HEK293 (cell line): ENCODE results near the gene OPCML.

Experiments used
- CTCF ChIA-PET: fragments of 350-600 bp; formaldehyde crosslinking; extraction: SDS; loops from one replicate; lab custom pipeline; 2021; ENCODE audit warnings: antibody characterized with exemption; lab: Yijun Ruan, JAX
- POLR2A ChIA-PET: fragments of 300-600 bp; formaldehyde crosslinking; extraction: SDS; loops from one replicate; lab custom pipeline; 2020; ENCODE audit warnings: antibody characterized with exemption, inconsistent platforms; lab: Yijun Ruan, JAX
- H3K27ac ChIP-seq: fragments of 200-500 bp; sonication (Bioruptor generic); 2 replicates; pipeline ENCODE4 v1.5.1; 2014; ENCODE audit warnings: low read depth, low read length, control low read depth, inconsistent platforms; ENCODE audit errors: extremely low read depth
- H3K36me3 ChIP-seq, 2 experiments: fragments of 200-500 bp in 1 of 2; sonication (Bioruptor generic) in 1 of 2; 1 replicate in 1 of 2; 2 replicates in 1 of 2; pipeline ENCODE4 v1.5.1; 2014 to 2017; ENCODE audit warnings: inconsistent platforms in 2 of 2, low read length in 2 of 2; ENCODE audit not compliant: control insufficient read depth in 2 of 2, insufficient read depth in 1 of 2
- H3K4me1 ChIP-seq: fragments of 200-500 bp; sonication (Bioruptor generic); 2 replicates; pipeline ENCODE4 v1.5.1; 2014; ENCODE audit warnings: mild to moderate bottlenecking, low read length, inconsistent platforms; ENCODE audit not compliant: control insufficient read depth, insufficient read depth
- H3K4me3 ChIP-seq: 2 replicates; pipeline ENCODE4 v1.5.1; 2011; ENCODE audit warnings: low read depth, mild to moderate bottlenecking, control low read depth, low read length, moderate library complexity
- H3K9me3 ChIP-seq: fragments of 200-500 bp; sonication (Bioruptor generic); 2 replicates; pipeline ENCODE4 v1.5.1; 2014; ENCODE audit warnings: low read depth, low read length, inconsistent platforms; ENCODE audit not compliant: control insufficient read depth, insufficient read depth
- ELK4 ChIP-seq: IDR thresholded peaks from 2 replicates; pipeline ENCODE4 v1.6.1; 2011; ENCODE audit warnings: mild to moderate bottlenecking, low read depth, low read length, borderline replicate concordance
- KLF1 ChIP-seq: fragments of 450-650 bp; formaldehyde crosslinking; IDR thresholded peaks from 2 replicates; pipeline ENCODE4 v1.5.1; 2016; ENCODE audit warnings: missing biosample characterization, missing genetic modification characterization
- KLF10 ChIP-seq: fragments of 450-650 bp; IDR thresholded peaks from 2 replicates; pipeline ENCODE4 v1.5.1; 2018; ENCODE audit warnings: missing biosample characterization, mild to moderate bottlenecking, missing genetic modification characterization
- RBAK ChIP-seq: fragments of 450-650 bp; formaldehyde crosslinking; IDR thresholded peaks from 2 replicates; pipeline ENCODE4 v1.5.1; 2016; ENCODE audit warnings: missing biosample characterization, missing genetic modification characterization
- ZNF132 ChIP-seq: fragments of 450-650 bp; formaldehyde crosslinking; IDR thresholded peaks from 2 replicates; pipeline ENCODE4 v1.5.1; 2017; ENCODE audit warnings: missing biosample characterization, missing genetic modification characterization, borderline replicate concordance
- ZNF324 ChIP-seq: fragments of 450-650 bp; formaldehyde crosslinking; IDR thresholded peaks from 2 replicates; pipeline ENCODE4 v1.5.1; 2016; ENCODE audit warnings: missing biosample characterization, missing genetic modification characterization
- ZNF513 ChIP-seq: fragments of 450-650 bp; IDR thresholded peaks from 2 replicates; pipeline ENCODE4 v1.5.1; 2018; ENCODE audit warnings: missing biosample characterization, missing genetic modification characterization
- ZNF623 ChIP-seq: fragments of 450-650 bp; formaldehyde crosslinking; IDR thresholded peaks from 2 replicates; pipeline ENCODE4 v1.5.1; 2016; ENCODE audit warnings: missing biosample characterization, missing genetic modification characterization
- ZNF658 ChIP-seq: fragments of 450-650 bp; formaldehyde crosslinking; IDR thresholded peaks from 2 replicates; pipeline ENCODE4; 2016; ENCODE audit warnings: missing biosample characterization, missing genetic modification characterization
- ZNF768 ChIP-seq: fragments of 450-650 bp; formaldehyde crosslinking; IDR thresholded peaks from 2 replicates; pipeline ENCODE4 v1.5.1; 2018; ENCODE audit warnings: missing biosample characterization, mild to moderate bottlenecking, missing genetic modification characterization
- TF ChIP-seq, protein P1 (sequence below): fragments of 450-650 bp; formaldehyde crosslinking; conservative IDR thresholded peaks from 2 replicates; pipeline ENCODE4 v1.5.1; 2016; ENCODE audit warnings: low read depth, missing biosample characterization, missing genetic modification characterization
- TF ChIP-seq, protein P2 (sequence below): fragments of 450-650 bp; formaldehyde crosslinking; IDR thresholded peaks from 2 replicates; pipeline ENCODE4 v1.5.1; 2016; ENCODE audit warnings: missing biosample characterization, missing genetic modification characterization
- TF ChIP-seq, protein P3 (sequence below): fragments of 450-650 bp; formaldehyde crosslinking; IDR thresholded peaks from 2 replicates; pipeline ENCODE4 v1.5.1; 2016; ENCODE audit warnings: missing biosample characterization, missing genetic modification characterization, low read depth

The OPCML gene

DNA sequence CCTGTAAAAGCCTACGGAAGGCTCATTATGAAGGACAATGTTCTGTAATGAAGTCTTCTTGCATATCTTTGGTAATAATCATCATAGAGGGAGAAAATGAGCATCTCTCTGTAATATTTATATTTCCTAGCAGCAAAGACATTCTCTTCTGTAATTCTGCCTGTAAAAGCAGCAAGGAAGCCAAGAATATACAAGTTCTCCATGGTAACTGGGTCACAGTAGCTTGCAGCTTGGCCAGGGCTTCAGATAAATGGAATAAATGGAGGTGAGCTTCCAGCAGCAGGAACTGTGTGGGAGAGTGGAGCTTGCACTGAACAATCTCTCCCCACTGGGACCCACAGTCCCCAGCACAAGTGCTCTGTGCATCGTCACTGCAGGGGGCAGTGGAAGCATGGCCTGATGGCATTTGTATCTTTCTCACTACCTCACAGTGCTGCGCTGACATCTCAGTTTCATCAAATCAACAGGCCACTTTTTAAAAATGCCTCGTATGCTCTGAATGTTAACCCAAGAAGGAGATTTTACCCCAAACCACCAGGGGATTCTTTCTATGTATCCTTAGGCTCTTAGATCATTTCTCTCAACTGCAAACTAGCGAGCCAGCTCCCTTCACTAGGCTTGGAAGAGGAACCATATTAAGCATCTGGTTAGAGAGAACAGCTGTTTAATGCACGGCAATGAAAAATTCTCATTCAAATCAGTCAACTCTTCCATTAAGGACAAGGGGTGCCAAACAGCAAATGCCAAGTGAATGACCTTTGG is 1059.7 kb downstream of the OPCML start (continued):
- TF ChIP-seq, protein P1, sequence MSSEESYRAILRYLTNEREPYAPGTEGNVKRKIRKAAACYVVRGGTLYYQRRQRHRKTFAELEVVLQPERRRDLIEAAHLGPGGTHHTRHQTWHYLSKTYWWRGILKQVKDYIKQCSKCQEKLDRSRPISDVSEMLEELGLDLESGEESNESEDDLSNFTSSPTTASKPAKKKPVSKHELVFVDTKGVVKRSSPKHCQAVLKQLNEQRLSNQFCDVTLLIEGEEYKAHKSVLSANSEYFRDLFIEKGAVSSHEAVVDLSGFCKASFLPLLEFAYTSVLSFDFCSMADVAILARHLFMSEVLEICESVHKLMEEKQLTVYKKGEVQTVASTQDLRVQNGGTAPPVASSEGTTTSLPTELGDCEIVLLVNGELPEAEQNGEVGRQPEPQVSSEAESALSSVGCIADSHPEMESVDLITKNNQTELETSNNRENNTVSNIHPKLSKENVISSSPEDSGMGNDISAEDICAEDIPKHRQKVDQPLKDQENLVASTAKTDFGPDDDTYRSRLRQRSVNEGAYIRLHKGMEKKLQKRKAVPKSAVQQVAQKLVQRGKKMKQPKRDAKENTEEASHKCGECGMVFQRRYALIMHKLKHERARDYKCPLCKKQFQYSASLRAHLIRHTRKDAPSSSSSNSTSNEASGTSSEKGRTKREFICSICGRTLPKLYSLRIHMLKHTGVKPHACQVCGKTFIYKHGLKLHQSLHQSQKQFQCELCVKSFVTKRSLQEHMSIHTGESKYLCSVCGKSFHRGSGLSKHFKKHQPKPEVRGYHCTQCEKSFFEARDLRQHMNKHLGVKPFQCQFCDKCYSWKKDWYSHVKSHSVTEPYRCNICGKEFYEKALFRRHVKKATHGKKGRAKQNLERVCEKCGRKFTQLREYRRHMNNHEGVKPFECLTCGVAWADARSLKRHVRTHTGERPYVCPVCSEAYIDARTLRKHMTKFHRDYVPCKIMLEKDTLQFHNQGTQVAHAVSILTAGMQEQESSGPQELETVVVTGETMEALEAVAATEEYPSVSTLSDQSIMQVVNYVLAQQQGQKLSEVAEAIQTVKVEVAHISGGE (tag by site-specific recombination): no peak
- TF ChIP-seq, protein P2, sequence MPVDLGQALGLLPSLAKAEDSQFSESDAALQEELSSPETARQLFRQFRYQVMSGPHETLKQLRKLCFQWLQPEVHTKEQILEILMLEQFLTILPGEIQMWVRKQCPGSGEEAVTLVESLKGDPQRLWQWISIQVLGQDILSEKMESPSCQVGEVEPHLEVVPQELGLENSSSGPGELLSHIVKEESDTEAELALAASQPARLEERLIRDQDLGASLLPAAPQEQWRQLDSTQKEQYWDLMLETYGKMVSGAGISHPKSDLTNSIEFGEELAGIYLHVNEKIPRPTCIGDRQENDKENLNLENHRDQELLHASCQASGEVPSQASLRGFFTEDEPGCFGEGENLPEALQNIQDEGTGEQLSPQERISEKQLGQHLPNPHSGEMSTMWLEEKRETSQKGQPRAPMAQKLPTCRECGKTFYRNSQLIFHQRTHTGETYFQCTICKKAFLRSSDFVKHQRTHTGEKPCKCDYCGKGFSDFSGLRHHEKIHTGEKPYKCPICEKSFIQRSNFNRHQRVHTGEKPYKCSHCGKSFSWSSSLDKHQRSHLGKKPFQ (tag by site-specific recombination): no peak
- no peak for TF ChIP-seq ZNF324 (tag by site-specific recombination)
- no peak for TF ChIP-seq ZNF513
- no peak for TF ChIP-seq RBAK (tag by site-specific recombination)
- no peak for TF ChIP-seq KLF10
- no peak for TF ChIP-seq KLF1 (tag by site-specific recombination)
- TF ChIP-seq, all 188 proteins: peak for 0

GRCh38 chr11:132471466-132471865 is 1060.8 kb downstream of the OPCML start:
- TF ChIP-seq ZNF132: no peak
- TF ChIP-seq ZNF768: no peak
- Histone ChIP-seq H3K4me3 (no peak overlapping the region), H3K36me3 (no peaks in the 10 kb centered on the region), H3K27ac (no peak overlapping the region), H3K4me1 (no peaks in the 10 kb centered on the region), H3K9me3 (no peaks in the 10 kb centered on the region)
- ChIA-PET CTCF (interaction anchor here (0.7 kb wide), 1 partner anchor 604 kb away, joined by 3 read pairs; no protein-coding TSS in a partner anchor), POLR2A (no interaction called here)

GRCh38 chr11:132466983-132467382 is 1065.3 kb downstream of the OPCML start:
- H3K9me3 ChIP-seq: no peaks in the 10 kb centered on the region
- ChIA-PET CTCF (no interaction called here), POLR2A (no interaction called here)
- no peak overlapping the region for H3K27ac ChIP-seq
- no peak overlapping the region for H3K4me3 ChIP-seq
- H3K36me3 ChIP-seq: no peaks in the 10 kb centered on the region
- TF ChIP-seq ELK4 (no peak), ZNF623 (tag by site-specific recombination) (no peak), ZNF658 (tag by site-specific recombination) (no peak)
- TF ChIP-seq, protein P3, sequence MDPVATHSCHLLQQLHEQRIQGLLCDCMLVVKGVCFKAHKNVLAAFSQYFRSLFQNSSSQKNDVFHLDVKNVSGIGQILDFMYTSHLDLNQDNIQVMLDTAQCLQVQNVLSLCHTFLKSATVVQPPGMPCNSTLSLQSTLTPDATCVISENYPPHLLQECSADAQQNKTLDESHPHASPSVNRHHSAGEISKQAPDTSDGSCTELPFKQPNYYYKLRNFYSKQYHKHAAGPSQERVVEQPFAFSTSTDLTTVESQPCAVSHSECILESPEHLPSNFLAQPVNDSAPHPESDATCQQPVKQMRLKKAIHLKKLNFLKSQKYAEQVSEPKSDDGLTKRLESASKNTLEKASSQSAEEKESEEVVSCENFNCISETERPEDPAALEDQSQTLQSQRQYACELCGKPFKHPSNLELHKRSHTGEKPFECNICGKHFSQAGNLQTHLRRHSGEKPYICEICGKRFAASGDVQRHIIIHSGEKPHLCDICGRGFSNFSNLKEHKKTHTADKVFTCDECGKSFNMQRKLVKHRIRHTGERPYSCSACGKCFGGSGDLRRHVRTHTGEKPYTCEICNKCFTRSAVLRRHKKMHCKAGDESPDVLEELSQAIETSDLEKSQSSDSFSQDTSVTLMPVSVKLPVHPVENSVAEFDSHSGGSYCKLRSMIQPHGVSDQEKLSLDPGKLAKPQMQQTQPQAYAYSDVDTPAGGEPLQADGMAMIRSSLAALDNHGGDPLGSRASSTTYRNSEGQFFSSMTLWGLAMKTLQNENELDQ (tag by site-specific recombination): no peak
- TF ChIP-seq, all 188 proteins: peak for 0
- H3K4me1 ChIP-seq: no peaks in the 10 kb centered on the region
